ENCODE results near the gene AADACL4. TPM values are rescaled to one million over a fixed set of nuclear protein-coding genes. Genes with fewer than 3 reads are reported as not detected.

Gene AADACL4
- total and polyA plus RNA-seq, 2 donors (not counting 1 experiment from before 2014, with no cell fraction given): not detected

DNA sequence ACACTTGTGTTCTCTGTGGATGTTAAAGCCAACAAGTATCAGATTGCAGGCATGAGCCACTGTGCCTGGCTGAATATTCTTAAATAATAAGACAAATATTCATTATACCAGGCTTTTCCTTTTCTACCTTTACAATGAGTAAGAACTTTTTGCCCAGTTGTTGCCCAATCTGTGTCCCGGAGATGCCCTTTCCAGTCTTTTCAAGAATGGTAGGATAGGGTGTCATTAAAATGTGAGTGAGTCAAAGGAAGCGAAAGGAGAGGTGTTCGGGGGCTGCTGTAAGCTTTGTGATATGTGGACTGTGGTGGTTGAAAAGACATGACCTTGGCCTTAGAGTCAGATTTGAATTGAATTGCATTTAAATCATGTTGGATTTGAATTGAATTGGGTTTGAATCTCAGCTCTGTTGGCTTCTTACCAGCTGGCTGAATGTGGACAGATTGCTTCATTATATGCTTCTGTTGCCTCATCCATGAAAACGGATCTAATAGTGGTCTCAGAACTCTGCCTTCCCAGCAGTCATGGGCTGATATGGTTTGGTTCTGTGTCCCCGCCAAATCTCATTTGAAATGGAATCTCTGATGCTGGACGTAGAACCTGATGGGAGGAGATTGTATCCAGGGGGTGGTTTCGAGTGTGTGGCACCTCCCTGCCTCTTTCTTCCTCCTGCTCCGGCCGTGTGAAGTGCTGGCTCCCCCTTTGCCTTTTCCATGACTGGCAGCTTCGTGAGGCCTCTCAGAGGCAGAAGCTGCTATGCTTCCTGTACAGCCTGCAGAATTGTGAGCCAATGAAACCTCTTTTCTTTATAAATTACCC lies 49.3 kb downstream of the AADACL4 start:
- Histone ChIP-seq H3K4me3 (ENCODE audit: control extremely low read depth in 1 of 5, extremely low read depth in 1 of 5, insufficient read depth in 1 of 5, low read depth in 2 of 5, low read length in 4 of 5) (no peak overlapping the region), H3K27ac (ENCODE audit: low read length in 2 of 2) (no peak overlapping the region), H3K36me3 (replicated peaks in 1 of 2; ENCODE audit: control extremely low read depth in 1 of 2, control insufficient read depth in 1 of 2, extremely low read depth in 1 of 2, insufficient read depth in 2 of 2, low read length in 1 of 2) (no peaks in the 10 kb centered on the region), H3K4me1 (ENCODE audit: control insufficient read depth in 2 of 2, insufficient read depth in 2 of 2, low read length in 2 of 2) (no peaks in the 10 kb centered on the region), H3K9ac (ENCODE audit: low read length) (no peak overlapping the region), H3K79me2 (ENCODE audit: control insufficient read depth, insufficient read depth, low read length) (no peaks in the 10 kb centered on the region), H3K27me3 (replicated peaks in 1 of 4; ENCODE audit: control extremely low read depth in 1 of 4, control insufficient read depth in 3 of 4, insufficient read depth in 4 of 4, low read length in 3 of 4) (no peaks in the 10 kb centered on the region), H3K4me2 (replicated peaks; ENCODE audit: low read depth, low read length, poor library complexity, severe bottlenecking) (no peak overlapping the region), H4K20me1 (ENCODE audit: control insufficient read depth, insufficient read depth, low read length, poor library complexity, severe bottlenecking) (no peaks in the 10 kb centered on the region), H3K9me3 (ENCODE audit: control extremely low read depth in 1 of 3, control insufficient read depth in 2 of 3, insufficient read depth in 1 of 3, low read length in 2 of 3) (no peaks in the 10 kb centered on the region), H2AFZ (ENCODE audit: insufficient read depth, low read depth, low read length, poor library complexity, severe bottlenecking) (no peak overlapping the region)
- POLR2A ChIA-PET: no interaction called here
- H3K4me3 Mint-ChIP-seq: no peak overlapping the region
- intact Hi-C loops (cut with micrococcal nuclease): no loop called here
- no peaks in the 10 kb centered on the region for H3K9me3 Mint-ChIP-seq (ENCODE audit: insufficient read depth)
- ATAC-seq (ENCODE audit: low read depth) (no peak), DNase-seq (no peak)
- 84% methylated on average over 10 of the region's 10 CpGs for WGBS (ENCODE audit: insufficient coverage)
- TF ChIP-seq, protein P1, sequence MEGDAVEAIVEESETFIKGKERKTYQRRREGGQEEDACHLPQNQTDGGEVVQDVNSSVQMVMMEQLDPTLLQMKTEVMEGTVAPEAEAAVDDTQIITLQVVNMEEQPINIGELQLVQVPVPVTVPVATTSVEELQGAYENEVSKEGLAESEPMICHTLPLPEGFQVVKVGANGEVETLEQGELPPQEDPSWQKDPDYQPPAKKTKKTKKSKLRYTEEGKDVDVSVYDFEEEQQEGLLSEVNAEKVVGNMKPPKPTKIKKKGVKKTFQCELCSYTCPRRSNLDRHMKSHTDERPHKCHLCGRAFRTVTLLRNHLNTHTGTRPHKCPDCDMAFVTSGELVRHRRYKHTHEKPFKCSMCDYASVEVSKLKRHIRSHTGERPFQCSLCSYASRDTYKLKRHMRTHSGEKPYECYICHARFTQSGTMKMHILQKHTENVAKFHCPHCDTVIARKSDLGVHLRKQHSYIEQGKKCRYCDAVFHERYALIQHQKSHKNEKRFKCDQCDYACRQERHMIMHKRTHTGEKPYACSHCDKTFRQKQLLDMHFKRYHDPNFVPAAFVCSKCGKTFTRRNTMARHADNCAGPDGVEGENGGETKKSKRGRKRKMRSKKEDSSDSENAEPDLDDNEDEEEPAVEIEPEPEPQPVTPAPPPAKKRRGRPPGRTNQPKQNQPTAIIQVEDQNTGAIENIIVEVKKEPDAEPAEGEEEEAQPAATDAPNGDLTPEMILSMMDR (IDR thresholded peaks at IDR 0.05): no peak
- TF ChIP-seq EZH2 (IDR thresholded peaks at IDR 0.05; ENCODE audit: borderline replicate concordance, insufficient read depth, low read depth, low read length, poor library complexity, severe bottlenecking): no peak
- H3K4me1 Mint-ChIP-seq: no peaks in the 10 kb centered on the region
- CTCF ChIA-PET: no interaction called here
- H3K27ac Mint-ChIP-seq: no peak overlapping the region
- peaks cover 22% of the 10 kb centered on the region for H3K27me3 Mint-ChIP-seq

DNA sequence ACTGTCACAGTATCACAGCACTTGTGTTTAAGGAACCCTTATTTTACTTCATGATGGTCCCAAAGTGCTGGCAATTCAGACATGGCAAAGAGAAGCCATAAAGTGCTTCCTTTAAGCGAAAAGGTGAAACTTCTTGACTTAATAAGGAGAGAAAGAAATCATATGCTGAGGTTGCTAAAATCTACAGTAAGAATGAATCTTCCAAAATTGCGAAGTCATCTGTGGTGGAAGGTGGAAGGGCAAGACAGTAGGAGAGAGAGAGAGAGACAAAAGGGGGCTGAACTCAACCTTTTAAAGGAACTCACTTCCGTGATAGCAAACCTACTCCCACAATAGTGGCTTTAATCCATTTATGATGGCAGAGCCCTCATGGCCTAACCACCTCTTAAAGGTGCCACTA lies 52.8 kb downstream of the AADACL4 start:
- DNase-seq: no peak

More for the DNA sequence above, 52.8 kb downstream of the AADACL4 start:
- CTCF ChIA-PET: no interaction called here
- no peaks in the 10 kb centered on the region for H3K4me1 Mint-ChIP-seq
- no peaks in the 10 kb centered on the region for H3K36me3 ChIP-seq (replicated peaks in 1 of 2; ENCODE audit: control extremely low read depth in 1 of 2, control insufficient read depth in 1 of 2, extremely low read depth in 1 of 2, insufficient read depth in 2 of 2, low read length in 1 of 2)
- WGBS (ENCODE audit: insufficient coverage): no CpG with 5 or more reads among the region's 3 CpGs
- intact Hi-C loops (cut with micrococcal nuclease): no loop called here
- H3K9me3 Mint-ChIP-seq (ENCODE audit: insufficient read depth): peaks cover 2% of the 10 kb centered on the region
- H3K27me3 ChIP-seq (replicated peaks in 1 of 4; ENCODE audit: control extremely low read depth in 1 of 4, control insufficient read depth in 3 of 4, insufficient read depth in 4 of 4, low read length in 3 of 4): peaks cover 0 to 3% (median 0%) of the 10 kb centered on the region in 4 experiments
- H3K27ac ChIP-seq (ENCODE audit: low read length in 2 of 2): no peak overlapping the region
- H3K4me2 ChIP-seq (replicated peaks; ENCODE audit: low read depth, low read length, poor library complexity, severe bottlenecking): no peak overlapping the region
- no peak overlapping the region for H3K4me3 ChIP-seq (ENCODE audit: control extremely low read depth in 1 of 5, extremely low read depth in 1 of 5, insufficient read depth in 1 of 5, low read depth in 2 of 5, low read length in 4 of 5)
- POLR2A ChIA-PET: no interaction called here
- peaks cover 44% of the 10 kb centered on the region for H3K27me3 Mint-ChIP-seq
- ATAC-seq (ENCODE audit: low read depth): no peak
- no peaks in the 10 kb centered on the region for H3K79me2 ChIP-seq (ENCODE audit: control insufficient read depth, insufficient read depth, low read length)
- TF ChIP-seq, protein P1 (IDR thresholded peaks at IDR 0.05): no peak
- TF ChIP-seq EZH2 (IDR thresholded peaks at IDR 0.05; ENCODE audit: borderline replicate concordance, insufficient read depth, low read depth, low read length, poor library complexity, severe bottlenecking): no peak
- no peak overlapping the region for H3K4me3 Mint-ChIP-seq
- no peak overlapping the region for H3K27ac Mint-ChIP-seq
- peaks cover 0 to 5% (median 0%) of the 10 kb centered on the region in 3 donors for H3K9me3 ChIP-seq (ENCODE audit: control extremely low read depth in 1 of 3, control insufficient read depth in 2 of 3, insufficient read depth in 1 of 3, low read length in 2 of 3)
- no peaks in the 10 kb centered on the region for H4K20me1 ChIP-seq (ENCODE audit: control insufficient read depth, insufficient read depth, low read length, poor library complexity, severe bottlenecking)
- no peak overlapping the region for H2AFZ ChIP-seq (ENCODE audit: insufficient read depth, low read depth, low read length, poor library complexity, severe bottlenecking)
- H3K4me1 ChIP-seq (ENCODE audit: control insufficient read depth in 2 of 2, insufficient read depth in 2 of 2, low read length in 2 of 2): no peaks in the 10 kb centered on the region
- no peak overlapping the region for H3K9ac ChIP-seq (ENCODE audit: low read length)

All from B cell (primary cell).